ENCODE results near the gene PINK1.
"Not testable (repeated sequence)": the region's sequence is repeated elsewhere in the genome, so short reads cannot be mapped to it uniquely, and the experiment has no call there.

The PINK1 gene

DNA sequence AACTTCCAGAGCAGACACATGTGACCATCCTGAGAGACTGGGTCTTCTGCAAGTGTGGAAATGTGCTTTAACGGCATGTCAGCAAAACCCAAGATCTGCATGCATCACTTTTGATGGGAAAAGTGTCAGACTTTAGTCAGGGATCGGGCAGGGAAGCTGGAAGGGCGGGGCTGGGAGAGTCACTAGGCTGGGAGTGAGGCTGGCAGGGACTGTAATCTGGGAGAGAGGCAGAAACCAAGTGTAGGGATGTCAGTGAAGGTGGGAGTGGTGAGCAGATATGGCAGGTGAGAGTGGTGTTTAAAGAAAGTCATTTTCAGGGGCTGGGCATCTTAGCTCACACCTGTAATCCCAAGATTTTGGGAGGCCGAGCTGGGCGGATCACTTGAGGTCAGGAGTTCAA is 33.1 kb upstream of the PINK1 start:
- in situ Hi-C loops (cut with MboI; ENCODE audit: low pct_unique_long_range_greater_than_20kb, low sequenced_read_pairs, unreplicated experiment) = no loop called here
- TF ChIP-seq, protein P1, sequence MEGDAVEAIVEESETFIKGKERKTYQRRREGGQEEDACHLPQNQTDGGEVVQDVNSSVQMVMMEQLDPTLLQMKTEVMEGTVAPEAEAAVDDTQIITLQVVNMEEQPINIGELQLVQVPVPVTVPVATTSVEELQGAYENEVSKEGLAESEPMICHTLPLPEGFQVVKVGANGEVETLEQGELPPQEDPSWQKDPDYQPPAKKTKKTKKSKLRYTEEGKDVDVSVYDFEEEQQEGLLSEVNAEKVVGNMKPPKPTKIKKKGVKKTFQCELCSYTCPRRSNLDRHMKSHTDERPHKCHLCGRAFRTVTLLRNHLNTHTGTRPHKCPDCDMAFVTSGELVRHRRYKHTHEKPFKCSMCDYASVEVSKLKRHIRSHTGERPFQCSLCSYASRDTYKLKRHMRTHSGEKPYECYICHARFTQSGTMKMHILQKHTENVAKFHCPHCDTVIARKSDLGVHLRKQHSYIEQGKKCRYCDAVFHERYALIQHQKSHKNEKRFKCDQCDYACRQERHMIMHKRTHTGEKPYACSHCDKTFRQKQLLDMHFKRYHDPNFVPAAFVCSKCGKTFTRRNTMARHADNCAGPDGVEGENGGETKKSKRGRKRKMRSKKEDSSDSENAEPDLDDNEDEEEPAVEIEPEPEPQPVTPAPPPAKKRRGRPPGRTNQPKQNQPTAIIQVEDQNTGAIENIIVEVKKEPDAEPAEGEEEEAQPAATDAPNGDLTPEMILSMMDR (IDR thresholded peaks at IDR 0.05; ENCODE audit: extremely low read depth, insufficient read depth, missing control alignments) = no peak
- DNase-seq (ENCODE audit: low spot score) = no peak

DNA sequence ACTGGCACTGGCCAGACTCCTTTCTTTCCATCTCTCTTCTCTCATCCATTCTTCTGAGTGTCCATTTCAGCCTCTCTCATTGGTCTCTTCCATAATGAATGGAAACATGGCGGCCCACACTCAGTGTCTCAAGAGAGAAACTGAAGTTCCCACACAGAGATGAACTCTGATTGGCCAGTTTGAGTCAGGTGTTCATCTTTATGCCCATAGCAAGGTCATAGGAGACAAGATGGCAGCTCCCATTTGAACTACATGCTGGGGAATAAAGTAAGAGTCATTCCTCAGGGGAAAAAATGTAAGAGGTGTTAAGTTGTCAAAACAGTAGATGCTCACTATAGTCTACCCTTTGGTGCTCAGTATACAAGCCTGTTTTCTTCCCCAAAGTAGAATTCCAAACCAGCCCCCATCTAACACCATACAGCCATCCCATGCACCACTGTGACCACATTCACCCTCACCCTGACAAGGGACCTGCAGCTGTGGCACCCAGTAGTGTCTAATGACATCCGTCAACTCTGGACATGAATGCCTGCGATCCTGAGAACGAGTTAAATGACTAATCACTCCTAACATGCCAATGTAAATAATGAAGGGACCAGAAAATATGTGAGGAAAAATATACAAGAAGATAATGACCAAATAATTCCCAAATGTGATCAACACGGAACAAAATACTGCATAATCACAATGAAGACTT is 32.0 kb upstream of the PINK1 start:
- no peak for DNase-seq (ENCODE audit: low spot score)
- in situ Hi-C loops (cut with MboI; ENCODE audit: low pct_unique_long_range_greater_than_20kb, low sequenced_read_pairs, unreplicated experiment) = no loop called here
- TF ChIP-seq, protein P1 (IDR thresholded peaks at IDR 0.05; ENCODE audit: extremely low read depth, insufficient read depth, missing control alignments) = no peak

- in situ Hi-C loops (cut with MboI; ENCODE audit: low pct_unique_long_range_greater_than_20kb, low sequenced_read_pairs, unreplicated experiment) = no loop called here
- DNase-seq (ENCODE audit: low spot score) = no peak
- TF ChIP-seq, protein P1 (IDR thresholded peaks at IDR 0.05; ENCODE audit: extremely low read depth, insufficient read depth, missing control alignments) = no peak
These were observed 30.3 kb upstream of the PINK1 start for GRCh38 chr1:20602851-20603450.

DNA sequence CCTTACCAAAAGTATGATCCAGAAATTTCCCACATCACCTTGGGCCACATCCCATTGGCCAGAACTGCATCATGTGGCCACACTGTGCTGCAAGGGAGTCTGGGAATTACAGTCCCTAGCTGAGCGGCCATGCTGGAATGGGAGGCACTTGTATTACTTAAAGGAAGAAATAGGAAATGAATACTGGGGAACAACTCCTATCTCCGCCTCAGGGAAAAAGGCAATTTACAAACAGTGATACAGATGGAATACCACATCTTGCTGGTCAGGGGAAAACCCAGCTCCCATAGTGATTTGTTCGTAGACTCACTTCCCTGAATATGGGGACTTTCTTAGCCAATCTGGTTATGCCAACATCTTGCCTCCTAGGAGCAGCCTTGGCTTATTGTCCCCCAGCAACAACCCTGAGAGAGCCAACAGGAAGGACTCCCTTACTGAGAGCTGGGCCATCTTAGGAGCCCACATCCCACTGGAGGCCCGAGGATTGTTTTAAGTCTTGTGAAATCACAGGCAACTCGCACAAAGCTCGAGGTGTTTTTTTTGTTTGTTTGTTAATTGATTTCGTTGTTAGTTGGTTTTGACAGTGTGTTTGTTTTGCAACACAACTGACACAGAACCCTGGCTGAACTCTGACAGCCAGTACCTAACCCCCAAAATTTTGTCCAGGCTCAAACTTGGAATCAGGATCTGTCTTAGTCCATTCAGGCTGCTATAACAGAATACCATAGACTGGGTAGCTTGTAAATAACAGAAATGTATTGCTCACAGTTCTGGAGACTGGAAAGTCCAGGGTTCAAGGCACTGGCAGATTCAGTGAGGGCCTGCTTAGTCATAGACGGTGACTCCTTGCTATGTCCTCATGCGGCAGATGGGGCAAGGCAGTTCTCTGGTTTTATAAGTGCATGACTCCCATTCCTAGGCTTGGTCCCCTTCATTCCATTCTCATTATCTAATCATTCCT is 29.5 kb upstream of the PINK1 start:
- TF ChIP-seq, protein P1 (IDR thresholded peaks at IDR 0.05; ENCODE audit: extremely low read depth, insufficient read depth, missing control alignments) = no peak
- no peak for DNase-seq (ENCODE audit: low spot score)
- in situ Hi-C loops (cut with MboI; ENCODE audit: low pct_unique_long_range_greater_than_20kb, low sequenced_read_pairs, unreplicated experiment) = no loop called here

GRCh38 chr1:20604678-20605077 is 28.6 kb upstream of the PINK1 start:
- in situ Hi-C loops (cut with MboI; ENCODE audit: low pct_unique_long_range_greater_than_20kb, low sequenced_read_pairs, unreplicated experiment) = no loop called here
- TF ChIP-seq, protein P1 (IDR thresholded peaks at IDR 0.05; ENCODE audit: extremely low read depth, insufficient read depth, missing control alignments) = no peak
- no peak for DNase-seq (ENCODE audit: low spot score)

DNA sequence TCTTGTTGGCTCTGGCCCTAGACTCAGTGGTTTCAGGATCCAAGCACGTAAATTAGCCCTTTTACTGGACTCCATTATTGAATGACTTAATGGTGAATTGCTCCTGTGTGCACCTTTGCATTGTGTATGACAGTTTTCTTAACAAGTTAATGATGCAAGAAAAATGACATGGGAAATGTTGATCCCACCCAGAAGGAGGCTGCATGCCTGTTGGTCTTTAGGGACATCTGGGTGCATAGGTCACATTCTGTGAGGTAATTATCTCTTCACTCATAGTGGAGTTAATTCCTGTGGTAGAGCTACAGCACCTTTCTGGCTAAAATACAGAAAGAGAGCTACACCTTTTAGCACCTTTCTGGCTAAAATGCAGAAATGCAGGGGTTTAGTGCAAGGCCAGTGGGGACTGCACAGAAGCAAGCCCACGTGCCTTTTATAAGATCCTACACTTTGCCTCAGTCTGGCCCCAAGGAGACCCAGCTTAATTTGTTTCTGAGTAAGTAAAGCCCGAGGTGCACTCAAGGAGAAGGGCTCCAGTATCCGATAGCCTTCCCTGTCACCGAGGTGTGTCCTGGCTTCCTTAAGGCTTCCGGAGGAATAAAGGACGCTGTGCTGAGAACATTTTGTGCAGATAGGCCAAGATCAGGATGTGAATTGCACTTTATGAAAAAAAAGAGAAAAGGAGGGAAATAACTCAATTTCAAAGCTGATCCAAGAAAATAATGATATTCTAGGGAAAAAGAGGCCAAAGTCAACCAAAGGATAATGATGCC is 26.3 kb upstream of the PINK1 start:
- in situ Hi-C loops (cut with MboI; ENCODE audit: low pct_unique_long_range_greater_than_20kb, low sequenced_read_pairs, unreplicated experiment); DNase-seq (ENCODE audit: low spot score): not testable (repeated sequence)
